Measurements from ENCODE around the gene PAX8.

- TF ChIP-seq ZNF622 (IDR thresholded peaks at IDR 0.05) (no peak), ATF3 (IDR thresholded peaks at IDR 0.05; ENCODE audit: borderline replicate concordance, extremely low read depth, low read depth, low read length) (no peak), BCL3 (IDR thresholded peaks at IDR 0.05; ENCODE audit: borderline replicate concordance, insufficient read depth, low read depth, low read length, poor library complexity, severe bottlenecking) (no peak), PBX3 (IDR thresholded peaks at IDR 0.05; ENCODE audit: insufficient replicate concordance, low read depth, low read length) (no peak), HCFC1 (IDR thresholded peaks at IDR 0.05; ENCODE audit: low read length) (no peak), DPF2 (IDR thresholded peaks at IDR 0.05) (no peak), ESRRA (IDR thresholded peaks at IDR 0.05; ENCODE audit: low read length) (no peak), POLR2A (IDR thresholded peaks at IDR 0.05; ENCODE audit: low read depth, low read length) (no peak)
These were observed 110.8 kb downstream of the PAX8 start for GRCh38 chr2:113167962-113168340.

Measured in GM12878 (cell line).